Measurements from ENCODE around the gene RNF182. TPM values are rescaled to one million over a fixed set of nuclear protein-coding genes. Genes with fewer than 3 reads are reported as not detected.
A peak's percentile ranks its signal among the peaks of the same experiment; 100 is the strongest.

Gene RNF182
- total and polyA plus RNA-seq, 2 donors (not counting 1 experiment from before 2014, with no cell fraction given), result 0.10 TPM; not detected in 1

DNA sequence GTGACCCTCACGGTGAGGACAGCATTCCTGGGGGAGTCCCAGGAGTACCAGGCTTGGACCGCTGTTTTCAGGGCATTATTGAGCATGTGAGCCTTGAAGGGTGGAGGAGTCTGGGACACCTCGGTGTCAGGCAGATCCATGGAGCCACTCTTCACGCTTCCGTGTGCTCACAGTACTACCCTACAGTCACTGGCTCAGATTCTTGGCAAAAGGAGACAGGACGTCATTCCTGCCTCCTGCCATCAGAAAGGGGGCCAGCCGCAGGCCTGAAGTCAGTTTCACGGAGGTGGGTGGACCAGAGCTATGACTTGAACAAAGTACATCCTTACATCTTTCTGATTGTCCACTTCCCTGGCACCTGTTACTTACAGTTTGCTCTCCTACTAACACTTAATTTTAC, 103.9 kb downstream of the RNF182 start:
- Histone ChIP-seq H3K9me3 (ENCODE audit: control extremely low read depth in 1 of 3, control insufficient read depth in 2 of 3, insufficient read depth in 1 of 3, low read length in 2 of 3) (peaks cover 0 to 2% (median 0%) of the 10 kb centered on the region in 3 donors), H3K4me3 (ENCODE audit: control extremely low read depth in 1 of 5, extremely low read depth in 1 of 5, insufficient read depth in 1 of 5, low read depth in 2 of 5, low read length in 4 of 5) (no peak overlapping the region), H3K4me1 (ENCODE audit: control insufficient read depth in 2 of 2, insufficient read depth in 2 of 2, low read length in 2 of 2) (peaks cover 5 to 11% of the 10 kb centered on the region in 2 donors), H3K9ac (ENCODE audit: low read length) (no peak overlapping the region), H3K4me2 (replicated peaks; ENCODE audit: low read depth, low read length, poor library complexity, severe bottlenecking) (no peak overlapping the region), H3K27ac (ENCODE audit: low read length in 2 of 2) (no peak overlapping the region), H3K27me3 (replicated peaks in 1 of 4; ENCODE audit: control extremely low read depth in 1 of 4, control insufficient read depth in 3 of 4, insufficient read depth in 4 of 4, low read length in 3 of 4) (peaks cover 0 to 19% (median 0%) of the 10 kb centered on the region in 4 experiments), H3K79me2 (ENCODE audit: control insufficient read depth, insufficient read depth, low read length) (no peaks in the 10 kb centered on the region), H4K20me1 (ENCODE audit: control insufficient read depth, insufficient read depth, low read length, poor library complexity, severe bottlenecking) (no peaks in the 10 kb centered on the region), H2AFZ (ENCODE audit: insufficient read depth, low read depth, low read length, poor library complexity, severe bottlenecking) (no peak overlapping the region), H3K36me3 (replicated peaks in 1 of 2; ENCODE audit: control extremely low read depth in 1 of 2, control insufficient read depth in 1 of 2, extremely low read depth in 1 of 2, insufficient read depth in 2 of 2, low read length in 1 of 2) (no peaks in the 10 kb centered on the region)
- ATAC-seq (ENCODE audit: low read depth) (no peak), DNase-seq (no peak)
- intact Hi-C loops (cut with micrococcal nuclease), result no loop called here
- POLR2A ChIA-PET, result no interaction called here
- CTCF ChIA-PET, result no interaction called here
- 90% methylated on average over 8 of the region's 8 CpGs for WGBS (ENCODE audit: insufficient coverage)
- peaks cover 19% of the 10 kb centered on the region for H3K4me1 Mint-ChIP-seq
- no peaks in the 10 kb centered on the region for H3K9me3 Mint-ChIP-seq (ENCODE audit: insufficient read depth)
- no peak overlapping the region for H3K27ac Mint-ChIP-seq
- H3K4me3 Mint-ChIP-seq, result no peak overlapping the region
- peaks cover 34% of the 10 kb centered on the region for H3K27me3 Mint-ChIP-seq
- no peak for TF ChIP-seq EZH2 (IDR thresholded peaks at IDR 0.05; ENCODE audit: borderline replicate concordance, insufficient read depth, low read depth, low read length, poor library complexity, severe bottlenecking)
- TF ChIP-seq, protein P1, sequence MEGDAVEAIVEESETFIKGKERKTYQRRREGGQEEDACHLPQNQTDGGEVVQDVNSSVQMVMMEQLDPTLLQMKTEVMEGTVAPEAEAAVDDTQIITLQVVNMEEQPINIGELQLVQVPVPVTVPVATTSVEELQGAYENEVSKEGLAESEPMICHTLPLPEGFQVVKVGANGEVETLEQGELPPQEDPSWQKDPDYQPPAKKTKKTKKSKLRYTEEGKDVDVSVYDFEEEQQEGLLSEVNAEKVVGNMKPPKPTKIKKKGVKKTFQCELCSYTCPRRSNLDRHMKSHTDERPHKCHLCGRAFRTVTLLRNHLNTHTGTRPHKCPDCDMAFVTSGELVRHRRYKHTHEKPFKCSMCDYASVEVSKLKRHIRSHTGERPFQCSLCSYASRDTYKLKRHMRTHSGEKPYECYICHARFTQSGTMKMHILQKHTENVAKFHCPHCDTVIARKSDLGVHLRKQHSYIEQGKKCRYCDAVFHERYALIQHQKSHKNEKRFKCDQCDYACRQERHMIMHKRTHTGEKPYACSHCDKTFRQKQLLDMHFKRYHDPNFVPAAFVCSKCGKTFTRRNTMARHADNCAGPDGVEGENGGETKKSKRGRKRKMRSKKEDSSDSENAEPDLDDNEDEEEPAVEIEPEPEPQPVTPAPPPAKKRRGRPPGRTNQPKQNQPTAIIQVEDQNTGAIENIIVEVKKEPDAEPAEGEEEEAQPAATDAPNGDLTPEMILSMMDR (IDR thresholded peaks at IDR 0.05), result no peak

- Histone ChIP-seq H3K79me2 (ENCODE audit: control insufficient read depth, insufficient read depth, low read length) (no peaks in the 10 kb centered on the region), H3K27me3 (replicated peaks in 1 of 4; ENCODE audit: control extremely low read depth in 1 of 4, control insufficient read depth in 3 of 4, insufficient read depth in 4 of 4, low read length in 3 of 4) (peaks cover 0 to 19% (median 0%) of the 10 kb centered on the region in 4 experiments), H3K4me2 (replicated peaks; ENCODE audit: low read depth, low read length, poor library complexity, severe bottlenecking) (no peak overlapping the region), H2AFZ (ENCODE audit: insufficient read depth, low read depth, low read length, poor library complexity, severe bottlenecking) (no peak overlapping the region), H3K4me1 (ENCODE audit: control insufficient read depth in 2 of 2, insufficient read depth in 2 of 2, low read length in 2 of 2) (peaks cover 5 to 11% of the 10 kb centered on the region in 2 donors), H3K9ac (ENCODE audit: low read length) (no peak overlapping the region), H3K9me3 (ENCODE audit: control extremely low read depth in 1 of 3, control insufficient read depth in 2 of 3, insufficient read depth in 1 of 3, low read length in 2 of 3) (peaks cover 0 to 2% (median 0%) of the 10 kb centered on the region in 3 donors), H3K4me3 (ENCODE audit: control extremely low read depth in 1 of 5, extremely low read depth in 1 of 5, insufficient read depth in 1 of 5, low read depth in 2 of 5, low read length in 4 of 5) (no peak overlapping the region), H3K27ac (ENCODE audit: low read length in 2 of 2) (no peak overlapping the region), H3K36me3 (replicated peaks in 1 of 2; ENCODE audit: control extremely low read depth in 1 of 2, control insufficient read depth in 1 of 2, extremely low read depth in 1 of 2, insufficient read depth in 2 of 2, low read length in 1 of 2) (no peaks in the 10 kb centered on the region), H4K20me1 (ENCODE audit: control insufficient read depth, insufficient read depth, low read length, poor library complexity, severe bottlenecking) (no peaks in the 10 kb centered on the region)
- TF ChIP-seq, protein P1 (IDR thresholded peaks at IDR 0.05), result no peak
- TF ChIP-seq EZH2 (IDR thresholded peaks at IDR 0.05; ENCODE audit: borderline replicate concordance, insufficient read depth, low read depth, low read length, poor library complexity, severe bottlenecking), result no peak
- H3K27ac Mint-ChIP-seq, result peak overlapping the region; percentile 12
- ATAC-seq (ENCODE audit: low read depth), result no peak
- H3K4me1 Mint-ChIP-seq, result peaks cover 19% of the 10 kb centered on the region
- 63% methylated on average over 4 of the region's 6 CpGs for WGBS (ENCODE audit: insufficient coverage)
- H3K4me3 Mint-ChIP-seq, result no peak overlapping the region
- no peak for DNase-seq
- no peaks in the 10 kb centered on the region for H3K9me3 Mint-ChIP-seq (ENCODE audit: insufficient read depth)
- peaks cover 42% of the 10 kb centered on the region for H3K27me3 Mint-ChIP-seq
- intact Hi-C loops (cut with micrococcal nuclease), result no loop called here
- ChIA-PET CTCF (interaction anchor here (0.6 kb wide), 1 partner anchor 403 kb away, joined by 3 read pairs; no protein-coding TSS in a partner anchor), POLR2A (no interaction called here)
These were observed 104.9 kb downstream of the RNF182 start for GRCh38 chr6:14029605-14030004.

Other genes starting within 250 kb of the RNF182 start
- 34.1 and 39.0 TPM in 2 replicates for gene RANBP9, start 213.1 kb upstream of the RNF182 start, total RNA-seq
- 20.0 and 30.7 TPM in 2 replicates for gene RANBP9, start 213.1 kb upstream of the RNF182 start, polyA plus RNA-seq
- gene MCUR1, start 110.4 kb upstream of the RNF182 start, total RNA-seq, result 10.6 and 11.2 TPM in 2 replicates
- 4.1 and 4.6 TPM in 2 replicates for gene MCUR1, start 110.4 kb upstream of the RNF182 start, polyA plus RNA-seq
- 332 and 339 TPM in 2 replicates for gene CD83, start 192.8 kb downstream of the RNF182 start, total RNA-seq
- 320 and 1,187 TPM in 2 replicates for gene CD83, start 192.8 kb downstream of the RNF182 start, polyA plus RNA-seq

Data from B cell (primary cell).